ENCODE results near the gene HHAT.

- TF ChIP-seq SUZ12 (IDR thresholded peaks at IDR 0.05; ENCODE audit: extremely low read depth, insufficient read depth, insufficient read length) (no peak), ZNF274 (IDR thresholded peaks at IDR 0.05; ENCODE audit: low read depth, low read length) (no peak), YY1 (IDR thresholded peaks at IDR 0.05; ENCODE audit: insufficient read depth, insufficient read length) (no peak)
Measured at GRCh38 chr1:210475321-210475720, 146.6 kb downstream of the HHAT start.
